ENCODE measurements around the gene ANKRD33B. TPM values are rescaled to one million over a fixed set of nuclear protein-coding genes. Genes with fewer than 3 reads are reported as not detected.
"Not testable (repeated sequence)": the region's sequence is repeated elsewhere in the genome, so short reads cannot be mapped to it uniquely, and the experiment has no call there.

The ANKRD33B gene
- total RNA-seq, 1 donor, result 10.8 TPM

DNA sequence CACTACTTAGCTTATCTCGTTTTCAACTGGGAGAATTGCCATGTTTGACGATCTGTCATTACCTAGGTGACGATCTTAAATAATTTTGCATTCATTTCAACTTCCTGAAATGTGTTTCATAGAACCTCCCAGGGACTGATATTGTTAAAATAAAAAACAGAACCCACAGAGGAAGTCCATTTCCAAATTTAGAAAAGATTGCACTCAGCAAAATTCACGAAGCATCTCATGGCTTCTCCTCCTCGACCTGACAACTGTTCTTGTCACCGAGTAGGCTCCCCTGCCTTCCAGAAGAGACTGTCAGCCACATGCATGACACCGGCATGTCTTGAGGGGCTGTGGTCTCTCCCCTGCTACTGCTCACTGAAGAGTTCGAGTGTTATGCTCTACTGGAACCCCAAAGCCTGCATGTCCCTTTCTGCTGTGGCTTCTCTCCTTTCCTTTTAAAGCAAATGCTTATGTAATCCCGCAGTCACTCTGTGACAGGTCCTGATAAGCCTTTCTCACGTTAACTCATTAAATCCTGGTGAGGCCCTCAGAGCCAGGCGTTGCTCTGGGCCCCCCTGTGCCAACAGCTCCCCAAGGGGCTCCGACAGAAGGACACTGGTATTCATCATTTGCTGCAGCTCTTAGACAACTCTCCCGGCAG, 26.8 kb upstream of the ANKRD33B start:
- peak in 2 of 3 donors; percentile 37 to 64 for DNase-seq (ENCODE audit: low read depth in 2 of 3, low spot score in 2 of 3)

DNA sequence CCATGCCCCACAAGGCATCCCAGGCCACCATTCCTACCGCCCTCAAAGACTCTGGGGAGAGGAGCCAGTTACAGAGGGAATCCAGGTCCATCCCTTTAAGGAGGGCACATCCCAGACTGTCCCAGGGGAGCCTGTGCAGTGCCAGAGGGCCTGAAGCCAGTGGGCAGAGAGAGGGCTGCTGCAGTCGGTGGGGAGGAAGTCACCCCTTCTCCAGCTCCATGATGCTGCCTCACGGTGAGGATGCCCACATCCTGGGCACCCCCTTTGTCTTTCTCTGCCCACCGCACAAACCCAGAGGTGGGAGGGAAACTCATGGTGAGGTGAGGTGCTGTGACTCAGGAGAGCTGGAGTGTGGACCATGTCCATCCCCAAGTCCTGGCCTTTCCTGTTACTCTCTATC, 26.2 kb upstream of the ANKRD33B start:
- peak in 1 of 3 donors; percentile 39 for DNase-seq (ENCODE audit: low read depth in 2 of 3, low spot score in 2 of 3)

DNA sequence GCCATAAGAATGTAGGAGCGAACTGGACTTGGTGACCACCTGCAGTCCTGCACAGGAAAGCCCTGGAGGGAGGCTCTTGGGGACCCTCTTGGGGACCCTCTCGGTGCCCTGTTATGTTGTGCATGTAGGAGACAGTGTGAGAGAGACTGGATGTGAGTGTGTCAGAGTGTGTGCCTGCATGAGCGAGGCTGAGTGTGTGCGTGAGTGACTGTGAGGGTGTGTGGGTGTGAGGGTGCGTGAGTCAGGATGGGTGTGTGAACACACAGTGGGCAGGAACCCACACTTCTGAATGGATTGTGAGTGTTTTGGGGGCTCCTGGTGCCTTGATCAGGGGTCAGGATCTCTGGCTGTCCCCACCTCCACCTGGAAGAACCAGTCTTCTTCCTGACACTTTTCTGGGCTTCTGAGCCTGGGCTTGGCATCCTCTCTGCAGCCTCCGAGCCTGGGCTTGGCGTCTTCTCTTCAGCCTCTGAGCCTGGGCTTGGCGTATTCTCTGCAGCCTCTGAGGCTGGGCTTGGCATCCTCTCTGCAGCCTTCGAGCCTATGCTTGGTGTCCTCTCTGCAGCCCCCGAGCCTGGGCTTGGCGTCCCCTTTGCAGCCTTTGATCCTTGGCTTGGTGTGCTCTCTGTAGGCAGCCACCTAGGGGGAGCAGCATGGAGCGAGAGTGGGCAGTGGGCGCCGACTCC, 25.6 kb upstream of the ANKRD33B start:
- DNase-seq (ENCODE audit: low read depth in 2 of 3, low spot score in 2 of 3), result no peak

DNA sequence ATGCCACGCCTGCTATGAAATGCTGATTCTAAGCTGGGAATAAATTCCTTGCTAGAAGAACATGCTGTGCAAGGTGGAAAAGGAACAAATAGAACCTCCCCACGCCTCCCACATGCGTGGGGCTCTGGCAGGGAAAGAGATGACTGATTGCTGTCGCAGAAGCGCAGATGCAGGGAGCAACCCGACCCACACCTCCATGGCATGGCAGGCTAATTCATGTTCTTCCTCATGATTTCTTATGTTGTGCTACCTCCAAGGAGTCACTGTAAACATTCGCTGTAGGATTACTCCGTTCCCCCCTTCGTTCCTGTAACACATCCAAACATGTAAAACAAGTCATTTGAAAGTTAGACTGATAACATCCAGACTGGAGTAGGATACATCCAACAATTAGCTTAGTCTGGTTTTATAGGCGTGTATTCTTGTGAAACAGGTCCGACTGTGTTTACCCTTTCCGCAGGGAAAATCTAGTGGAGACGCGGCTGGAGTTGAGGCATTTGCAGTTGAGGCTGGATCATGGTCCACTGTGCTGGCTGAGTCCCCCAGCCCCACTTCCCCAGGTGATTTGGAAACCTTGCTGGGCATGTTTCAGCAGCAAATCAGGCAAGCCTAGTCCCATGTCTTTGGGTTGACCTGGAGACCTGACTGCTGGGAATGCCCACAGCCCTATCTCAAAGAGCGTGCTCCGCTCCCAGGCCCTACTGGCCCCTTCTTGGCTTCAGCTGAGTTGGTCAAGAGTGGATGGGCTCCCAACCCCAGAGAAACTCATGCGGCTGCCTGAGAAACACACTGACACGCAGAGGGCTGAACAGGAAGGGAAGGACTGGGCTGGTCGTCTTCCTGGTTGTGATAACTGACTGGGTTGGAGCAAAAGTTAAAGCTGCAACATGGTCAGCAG, 24.8 kb upstream of the ANKRD33B start:
- no peak for DNase-seq (ENCODE audit: low read depth in 2 of 3, low spot score in 2 of 3)

DNA sequence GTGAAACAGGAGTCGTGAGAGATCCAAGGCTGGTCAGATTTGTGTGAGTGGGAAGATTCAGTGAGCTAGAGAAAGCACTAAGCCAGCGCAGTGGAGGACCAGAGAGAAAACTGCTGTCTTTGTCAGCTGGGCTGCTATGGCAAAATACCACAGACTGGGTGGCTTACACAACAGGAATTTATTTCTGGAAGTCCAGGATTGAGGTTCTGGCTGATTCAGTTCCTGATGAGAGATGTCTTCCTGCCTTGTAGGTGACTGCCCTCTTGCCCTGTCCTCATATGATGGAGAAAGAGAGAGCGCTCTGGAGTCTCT, 24.2 kb upstream of the ANKRD33B start:
- no peak for DNase-seq (ENCODE audit: low read depth in 2 of 3, low spot score in 2 of 3)

DNA sequence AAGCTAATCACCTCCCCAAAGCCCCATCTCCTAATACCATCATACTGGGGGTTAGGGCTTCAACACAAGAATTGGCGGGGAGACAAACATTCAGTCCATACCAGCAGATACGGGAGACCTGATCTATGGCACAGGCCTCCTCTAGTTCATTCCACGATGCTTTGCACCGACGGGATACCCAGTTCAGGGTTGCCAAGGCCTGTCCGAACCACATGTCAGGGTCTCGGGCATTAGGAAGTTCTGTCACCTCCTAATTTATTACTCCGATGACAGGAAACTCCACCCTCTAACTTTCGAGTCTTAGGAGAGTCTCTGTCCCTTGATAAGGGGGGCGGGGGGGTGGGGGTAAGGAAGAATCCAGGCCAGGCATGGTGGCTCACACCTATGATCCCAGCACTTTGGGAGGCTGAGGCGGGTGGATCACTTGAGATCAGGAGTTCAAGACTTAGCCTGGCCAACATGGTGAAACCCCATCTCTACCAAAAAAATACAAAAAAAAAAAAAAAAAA, 23.8 kb upstream of the ANKRD33B start:
- no peak for DNase-seq (ENCODE audit: low read depth in 2 of 3, low spot score in 2 of 3)

DNA sequence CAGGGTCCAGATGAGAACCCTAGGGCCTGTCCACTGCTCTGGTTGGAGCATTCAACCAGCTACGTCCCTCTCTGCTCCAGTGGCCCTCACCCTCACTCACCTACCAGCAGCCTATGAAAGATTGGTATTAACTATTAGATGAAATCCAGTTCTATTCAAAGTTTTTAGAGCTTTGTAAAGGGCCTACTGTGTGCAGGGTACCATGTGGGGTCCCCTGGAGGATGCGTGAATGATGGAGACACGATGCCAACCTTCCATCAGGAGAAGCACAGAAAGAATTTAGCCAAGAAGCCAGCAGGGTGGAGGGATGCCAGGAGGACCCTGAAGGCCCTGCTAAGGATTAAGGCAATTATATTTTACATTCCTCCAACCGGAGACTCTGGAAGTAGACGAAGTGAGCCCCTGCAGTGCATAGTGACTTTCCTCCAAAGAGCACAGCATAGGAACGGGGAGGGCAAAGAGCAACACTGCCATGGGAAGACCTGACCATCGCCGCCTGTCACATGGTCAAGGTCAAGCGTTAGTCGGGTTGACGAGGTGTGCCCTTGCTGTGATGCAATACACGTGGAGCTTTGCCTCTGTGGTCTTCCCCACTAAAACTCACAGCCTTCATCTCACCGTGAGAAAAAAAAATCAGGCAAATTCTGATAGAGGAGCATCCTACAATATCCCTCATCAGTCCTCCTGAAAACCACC, 22.8 kb upstream of the ANKRD33B start:
- DNase-seq (ENCODE audit: low read depth in 2 of 3, low spot score in 2 of 3), result no peak

DNA sequence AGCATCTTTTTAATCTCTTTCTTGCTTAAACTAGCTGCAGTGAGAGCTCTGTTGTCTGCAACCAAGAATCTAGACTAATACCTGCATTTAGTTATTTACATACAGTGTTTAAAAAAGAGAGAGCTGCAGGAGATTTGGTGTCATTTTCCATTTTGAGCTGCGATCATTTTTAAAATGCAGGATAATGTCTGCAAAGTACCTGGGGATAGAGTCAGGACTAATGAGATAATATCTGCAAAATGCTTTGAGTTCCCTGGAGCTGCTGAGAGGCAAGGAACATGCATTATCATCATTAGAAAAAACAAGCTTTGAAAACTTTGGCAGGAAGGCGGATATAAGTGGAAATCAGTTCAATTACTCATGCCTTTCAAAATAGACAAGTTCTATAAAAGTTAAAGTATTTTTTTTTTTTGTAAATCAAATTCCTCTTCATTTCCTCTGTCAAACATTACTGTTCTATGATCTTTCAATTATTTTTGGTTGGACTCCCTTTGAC, 21.8 kb upstream of the ANKRD33B start:
- no peak for DNase-seq (ENCODE audit: low read depth in 2 of 3, low spot score in 2 of 3)

DNA sequence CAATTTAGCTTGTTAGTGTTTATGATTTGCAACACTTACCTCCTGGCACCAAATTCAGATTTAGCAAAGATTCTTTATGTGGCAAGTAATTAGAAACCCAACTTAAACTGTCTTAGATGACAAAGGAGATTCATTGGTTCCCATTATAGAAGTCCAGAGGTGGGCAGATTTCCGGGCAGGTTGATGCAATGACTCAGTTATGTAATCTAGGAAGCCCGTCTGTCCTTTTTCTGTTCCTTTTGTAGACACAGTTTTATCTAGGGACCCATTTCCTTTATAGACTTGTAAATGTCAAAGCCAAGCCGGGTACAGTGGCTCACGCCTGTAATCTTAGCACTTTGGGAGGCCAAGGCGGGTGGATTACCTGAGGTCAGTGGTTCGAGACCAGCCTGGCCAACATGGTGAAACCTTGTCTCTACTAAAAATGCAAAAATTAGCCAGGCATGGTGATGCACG, 20.3 kb upstream of the ANKRD33B start:
- DNase-seq (ENCODE audit: low read depth in 2 of 3, low spot score in 2 of 3), result no peak

DNA sequence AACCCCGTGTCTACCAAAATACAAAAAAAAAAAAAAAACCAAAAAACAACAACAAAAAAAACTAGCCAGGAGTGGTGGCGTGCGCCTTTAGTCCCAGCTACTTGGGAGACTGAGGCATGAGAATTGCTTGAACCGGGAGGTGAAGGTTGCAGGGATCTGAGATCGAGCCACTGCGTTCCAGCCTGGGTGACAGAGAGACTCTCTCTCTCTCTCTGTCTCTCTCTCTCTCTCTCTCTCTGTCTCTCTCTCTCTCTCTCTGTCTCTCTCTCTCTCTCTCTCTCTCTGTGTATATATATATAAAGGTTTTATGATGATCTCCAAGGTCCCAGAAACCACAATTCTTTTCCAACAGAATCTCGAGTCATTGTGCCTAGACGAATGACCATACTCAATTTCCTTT, 18.8 kb upstream of the ANKRD33B start:
- no peak for DNase-seq (ENCODE audit: low read depth in 2 of 3, low spot score in 2 of 3)

DNA sequence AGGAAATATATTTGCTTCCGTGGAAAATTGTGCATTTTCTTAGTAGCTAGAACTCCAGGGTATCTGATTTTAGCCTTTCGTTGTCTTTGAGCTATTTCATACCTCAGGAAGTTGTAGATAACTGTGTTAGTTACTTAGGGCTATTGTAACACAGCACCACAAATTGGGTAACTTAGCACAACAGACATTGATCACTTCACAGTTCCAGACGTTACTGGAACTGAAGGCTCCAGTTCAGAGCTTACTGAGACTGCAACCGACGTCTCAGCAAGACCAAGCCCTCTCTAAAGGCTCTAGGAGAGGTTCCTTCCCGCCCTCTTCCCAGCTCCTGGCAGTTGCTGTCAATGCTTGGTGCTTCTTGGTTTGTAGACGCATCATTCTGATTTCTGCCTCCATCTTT, 17.7 kb upstream of the ANKRD33B start:
- no peak for DNase-seq (ENCODE audit: low read depth in 2 of 3, low spot score in 2 of 3)

DNA sequence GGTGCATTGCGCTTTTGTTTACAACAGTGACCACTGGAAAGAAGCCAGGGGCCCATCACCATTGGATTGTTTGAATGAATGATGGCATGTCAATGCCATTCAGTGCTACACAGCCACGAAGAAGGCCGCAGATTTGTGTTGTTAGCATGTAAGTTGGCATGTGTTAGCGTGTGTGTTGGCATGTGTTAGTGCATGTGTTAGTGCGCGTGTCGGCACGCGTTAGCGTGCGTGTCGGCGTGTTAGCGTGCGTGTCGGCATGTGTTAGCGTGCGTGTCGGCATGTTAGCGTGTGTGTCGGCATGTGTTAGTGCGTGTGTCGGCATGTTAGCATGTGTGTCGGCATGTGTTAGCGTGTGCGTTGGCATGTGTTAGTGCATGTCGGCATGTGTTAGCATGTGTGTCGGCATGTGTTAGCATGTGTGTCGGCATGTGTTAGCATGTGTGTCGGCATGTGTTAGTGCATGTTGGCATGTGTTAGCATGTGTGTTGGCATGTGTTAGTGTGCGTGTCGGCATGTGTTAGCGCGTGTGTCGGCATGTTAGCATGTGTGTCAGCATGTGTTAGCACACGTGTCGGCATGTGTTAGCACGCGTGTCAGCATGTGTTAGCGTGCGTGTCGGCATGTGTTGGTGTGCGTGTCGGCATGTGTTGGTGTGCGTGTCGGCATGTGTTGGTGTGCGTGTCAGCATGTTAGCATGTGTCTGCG, 15.3 kb upstream of the ANKRD33B start:
- DNase-seq (ENCODE audit: low read depth in 2 of 3, low spot score in 2 of 3), result no peak

DNA sequence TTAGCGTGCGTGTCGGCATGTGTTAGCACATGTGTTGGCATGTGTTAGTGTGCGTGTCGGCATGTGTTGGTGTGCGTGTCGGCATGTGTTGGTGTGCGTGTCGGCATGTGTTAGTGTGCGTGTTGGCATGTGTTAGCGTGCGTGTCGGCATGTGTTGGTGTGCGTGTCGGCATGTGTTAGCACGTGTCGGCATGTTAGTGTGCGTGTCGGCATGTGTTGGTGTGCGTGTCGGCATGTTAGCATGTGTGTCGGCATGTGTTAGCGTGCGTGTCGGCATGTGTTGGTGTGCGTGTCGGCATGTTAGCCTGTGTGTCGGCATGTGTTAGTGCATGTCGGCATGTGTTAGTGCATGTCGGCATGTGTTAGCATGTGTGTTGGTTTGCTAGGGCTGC, 14.8 kb upstream of the ANKRD33B start:
- DNase-seq (ENCODE audit: low read depth in 2 of 3, low spot score in 2 of 3), result not testable (repeated sequence)

DNA sequence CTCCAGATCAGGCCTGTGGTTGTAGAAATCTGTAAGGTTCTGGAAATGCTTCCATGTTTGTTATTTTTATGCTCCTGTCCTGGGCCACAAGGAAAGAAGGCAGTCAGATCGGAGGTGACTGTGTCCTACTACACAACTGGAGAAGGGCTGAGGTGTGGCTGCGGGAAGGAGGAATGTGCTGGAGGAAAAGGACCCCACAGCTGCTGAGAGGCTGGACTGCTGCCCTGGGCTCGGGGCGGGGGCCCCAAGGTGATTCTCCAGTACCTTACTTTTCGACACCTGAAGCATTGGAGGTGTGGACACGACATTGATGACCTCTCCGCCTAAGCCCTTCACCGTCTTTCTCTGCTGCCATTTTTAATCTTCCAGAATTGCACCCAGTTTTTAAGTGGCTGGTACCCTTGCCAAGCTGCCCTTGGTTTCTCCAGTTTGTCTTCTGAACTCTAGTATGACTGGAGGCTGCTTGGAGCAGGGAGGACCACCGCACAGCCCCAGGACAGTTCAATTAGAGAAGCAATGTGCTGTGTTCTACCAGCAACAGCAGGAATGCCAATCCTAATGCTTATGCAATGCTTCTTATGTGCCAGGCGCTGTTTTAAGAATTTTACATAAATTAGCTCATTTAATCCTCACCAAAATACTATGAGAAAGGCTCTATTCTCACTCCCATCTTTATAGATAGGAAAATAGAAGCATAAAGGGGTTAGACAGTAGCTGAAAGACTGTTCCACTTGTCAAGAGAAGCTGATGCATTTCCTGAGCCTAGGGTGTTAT, 13.5 kb upstream of the ANKRD33B start:
- DNase-seq (ENCODE audit: low read depth in 2 of 3, low spot score in 2 of 3), result no peak

DNA sequence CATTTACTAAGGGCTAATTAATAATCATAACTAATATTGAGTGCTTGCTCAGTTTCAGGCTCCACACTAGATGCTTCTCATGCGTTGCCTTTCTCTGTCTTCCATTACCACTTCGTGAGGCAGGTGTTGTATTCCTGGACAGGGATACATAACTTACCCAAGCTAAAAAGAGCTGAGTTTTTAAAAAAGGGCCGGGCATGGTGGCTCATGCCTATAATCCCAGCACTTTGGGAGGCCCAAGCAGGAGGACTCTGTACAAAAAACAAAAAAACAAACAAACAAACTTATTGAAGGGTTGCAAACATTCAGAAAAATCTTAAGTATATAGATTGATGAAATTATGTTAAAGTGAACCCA, 12.1 kb upstream of the ANKRD33B start:
- no peak for DNase-seq (ENCODE audit: low read depth in 2 of 3, low spot score in 2 of 3)

DNA sequence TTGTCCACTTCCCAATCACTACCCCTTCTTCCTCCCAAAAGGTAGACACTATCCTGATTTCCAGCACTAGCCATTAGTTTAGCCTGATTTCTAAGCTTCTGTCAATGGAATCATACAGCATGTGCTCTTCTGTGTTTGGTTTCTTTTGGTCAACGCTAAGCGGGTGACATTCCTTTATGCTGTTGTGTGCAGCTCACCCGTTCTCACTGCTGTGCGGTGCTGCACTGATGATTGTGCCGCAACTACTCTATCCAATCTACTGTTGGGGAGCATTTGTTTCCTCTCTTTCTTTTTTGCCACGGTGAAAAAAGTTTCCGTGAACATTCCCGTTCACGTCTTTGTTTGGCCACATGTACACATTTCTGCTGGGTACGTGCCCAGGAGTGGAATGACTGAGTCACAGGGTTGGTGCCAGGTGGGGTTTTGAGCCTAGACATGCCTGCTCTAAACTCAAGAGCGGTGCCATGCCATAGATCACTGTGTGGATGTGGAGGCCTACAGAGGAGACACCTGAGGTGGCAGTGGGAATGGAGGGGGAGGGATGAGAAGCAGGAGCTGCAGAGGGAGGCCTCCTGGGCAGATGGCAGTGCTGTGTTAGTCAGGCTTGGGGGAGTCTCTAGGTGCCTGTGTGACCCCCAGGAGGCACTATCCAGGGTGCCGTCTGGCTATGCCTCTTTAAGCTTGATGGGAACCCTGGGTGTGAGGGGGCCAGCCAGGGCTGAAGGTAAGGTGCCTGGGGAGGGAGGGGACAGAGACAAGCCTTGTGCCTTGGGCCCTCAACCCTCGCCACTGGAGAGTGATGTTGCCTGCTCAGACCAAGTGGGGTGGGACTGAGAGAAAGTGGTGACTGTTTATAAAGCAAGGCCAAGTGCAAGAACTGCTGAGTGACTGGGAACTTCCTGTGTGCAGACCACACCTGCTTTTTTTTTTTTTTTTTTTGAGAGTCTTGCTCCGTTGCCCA, 11.4 kb upstream of the ANKRD33B start:
- DNase-seq (ENCODE audit: low read depth in 2 of 3, low spot score in 2 of 3), result peak in 1 of 3 donors; percentile 23

DNA sequence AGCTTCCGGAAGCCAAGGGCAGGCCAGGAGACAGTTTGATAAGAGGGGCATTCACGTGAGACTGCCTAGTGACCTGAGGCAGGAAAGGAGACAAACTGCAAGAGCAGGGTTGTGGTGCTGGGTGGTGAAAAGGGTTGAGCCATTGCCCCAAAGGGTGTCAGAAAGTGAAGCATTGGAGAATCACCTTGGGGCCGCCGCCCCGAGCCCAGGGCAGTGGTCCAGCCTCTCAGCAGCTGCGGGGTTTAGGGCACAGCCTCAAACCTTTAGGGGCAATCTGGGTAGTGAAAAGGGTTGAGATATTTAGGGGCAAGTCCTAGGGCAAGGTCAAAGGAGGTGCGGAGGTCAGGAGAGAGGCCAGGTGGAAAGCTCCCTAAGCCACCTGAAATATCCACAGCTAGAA, 10.4 kb upstream of the ANKRD33B start:
- DNase-seq (ENCODE audit: low read depth in 2 of 3, low spot score in 2 of 3), result no peak

DNA sequence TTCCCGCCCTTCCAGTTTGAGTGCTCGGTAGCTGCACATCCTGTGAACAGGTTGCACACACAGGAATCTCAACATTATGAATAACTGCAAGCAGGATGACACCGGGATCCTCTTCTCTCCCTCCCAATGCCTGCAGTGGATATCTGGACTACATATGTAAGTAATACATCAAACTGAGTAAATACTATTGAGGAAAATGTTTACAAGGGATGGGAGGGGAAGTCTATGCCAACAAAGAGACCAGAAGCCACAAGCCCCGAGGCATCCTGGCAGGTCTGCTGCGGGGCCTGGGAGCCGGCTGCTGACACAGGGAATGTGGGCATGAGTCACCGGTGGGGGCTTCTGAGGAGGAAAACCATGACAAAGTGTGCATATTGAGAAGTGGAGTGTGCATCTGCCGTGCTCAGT, 8.6 kb upstream of the ANKRD33B start:
- DNase-seq (ENCODE audit: low read depth in 2 of 3, low spot score in 2 of 3), result no peak

All from hematopoietic multipotent progenitor cell (in vitro differentiated cells).